ENCODE data around the gene TBL2. TPM values are rescaled to one million over a fixed set of nuclear protein-coding genes. Genes with fewer than 3 reads are reported as not detected.
"Not testable (repeated sequence)": the region's sequence is repeated elsewhere in the genome, so short reads cannot be mapped to it uniquely, and the experiment has no call there.

The TBL2 gene
- total RNA-seq, 1 donor = 68.7 TPM

DNA sequence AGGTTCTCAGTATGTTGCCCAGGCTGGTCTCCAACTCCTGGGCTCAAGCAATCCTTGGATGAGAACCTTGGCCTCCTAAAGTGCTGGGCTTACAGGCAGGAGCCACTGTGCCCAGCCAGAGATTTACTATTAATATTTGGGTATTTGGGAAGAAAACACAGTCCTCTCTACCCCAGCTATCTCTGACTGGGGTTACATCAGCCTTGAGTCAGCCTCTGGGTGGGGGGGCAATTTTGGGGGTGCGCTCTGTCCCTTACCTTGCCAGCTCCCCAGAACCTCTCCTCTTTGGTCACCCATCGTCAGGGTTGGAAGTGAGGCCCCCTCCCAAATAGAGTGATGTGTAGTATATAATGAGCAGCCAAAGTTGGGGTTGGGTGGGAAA, 44.1 kb upstream of the TBL2 start:
- TF ChIP-seq, protein P1, sequence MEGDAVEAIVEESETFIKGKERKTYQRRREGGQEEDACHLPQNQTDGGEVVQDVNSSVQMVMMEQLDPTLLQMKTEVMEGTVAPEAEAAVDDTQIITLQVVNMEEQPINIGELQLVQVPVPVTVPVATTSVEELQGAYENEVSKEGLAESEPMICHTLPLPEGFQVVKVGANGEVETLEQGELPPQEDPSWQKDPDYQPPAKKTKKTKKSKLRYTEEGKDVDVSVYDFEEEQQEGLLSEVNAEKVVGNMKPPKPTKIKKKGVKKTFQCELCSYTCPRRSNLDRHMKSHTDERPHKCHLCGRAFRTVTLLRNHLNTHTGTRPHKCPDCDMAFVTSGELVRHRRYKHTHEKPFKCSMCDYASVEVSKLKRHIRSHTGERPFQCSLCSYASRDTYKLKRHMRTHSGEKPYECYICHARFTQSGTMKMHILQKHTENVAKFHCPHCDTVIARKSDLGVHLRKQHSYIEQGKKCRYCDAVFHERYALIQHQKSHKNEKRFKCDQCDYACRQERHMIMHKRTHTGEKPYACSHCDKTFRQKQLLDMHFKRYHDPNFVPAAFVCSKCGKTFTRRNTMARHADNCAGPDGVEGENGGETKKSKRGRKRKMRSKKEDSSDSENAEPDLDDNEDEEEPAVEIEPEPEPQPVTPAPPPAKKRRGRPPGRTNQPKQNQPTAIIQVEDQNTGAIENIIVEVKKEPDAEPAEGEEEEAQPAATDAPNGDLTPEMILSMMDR (IDR thresholded peaks at IDR 0.05; ENCODE audit: insufficient read depth, low read depth, low read length) = no peak
- DNase-seq (ENCODE audit: low read depth) = no peak
- H3K4me3 ChIP-seq (ENCODE audit: low read depth, low read length) = no peak overlapping the region

DNA sequence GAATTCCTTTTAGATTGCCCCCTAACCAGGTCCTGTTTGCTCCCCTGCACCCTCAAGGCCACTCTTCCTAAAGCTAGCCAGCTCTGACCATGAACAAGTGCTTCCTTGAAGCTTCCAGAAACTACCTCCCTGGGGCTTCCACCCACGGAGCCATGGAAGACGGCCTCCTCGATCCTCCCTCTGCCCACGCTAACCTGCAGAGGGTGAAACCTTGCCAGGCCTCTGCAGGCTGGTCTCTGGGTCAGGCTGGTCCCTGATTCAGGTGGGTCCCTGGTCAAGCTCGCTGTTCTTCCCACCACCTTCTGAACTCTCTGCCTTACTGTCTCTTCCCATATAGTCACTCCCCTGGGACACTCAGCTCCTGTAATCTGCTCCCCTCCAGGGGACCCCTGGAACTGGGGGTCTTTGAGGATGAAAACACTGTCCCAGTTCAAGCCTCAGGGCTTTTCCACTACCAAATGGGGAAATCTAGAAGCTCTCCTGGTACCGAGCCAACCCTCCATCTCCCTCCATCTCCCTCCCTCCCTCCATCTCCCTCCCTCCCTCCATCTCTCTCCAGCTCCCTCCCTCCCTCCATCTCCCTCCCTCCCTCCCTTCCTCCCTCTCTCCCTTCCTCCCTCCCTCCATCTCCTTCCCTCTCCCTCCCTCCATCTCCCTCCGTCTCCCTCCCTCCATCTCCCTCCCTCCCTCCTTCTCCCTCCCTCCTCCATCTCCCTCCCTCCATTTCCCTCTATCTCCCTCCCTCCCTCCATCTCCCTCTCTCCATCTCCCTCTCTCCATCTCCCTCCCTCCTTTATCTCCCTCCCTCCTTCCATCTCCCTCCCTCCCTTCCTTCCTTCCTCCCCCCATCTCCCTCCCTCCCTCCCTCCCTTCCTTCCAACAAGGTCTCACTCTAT, 43.0 kb upstream of the TBL2 start:
- no peak for DNase-seq (ENCODE audit: low read depth)
- TF ChIP-seq, protein P1 (IDR thresholded peaks at IDR 0.05; ENCODE audit: insufficient read depth, low read depth, low read length) = no peak
- no peak overlapping the region for H3K4me3 ChIP-seq (ENCODE audit: low read depth, low read length)

DNA sequence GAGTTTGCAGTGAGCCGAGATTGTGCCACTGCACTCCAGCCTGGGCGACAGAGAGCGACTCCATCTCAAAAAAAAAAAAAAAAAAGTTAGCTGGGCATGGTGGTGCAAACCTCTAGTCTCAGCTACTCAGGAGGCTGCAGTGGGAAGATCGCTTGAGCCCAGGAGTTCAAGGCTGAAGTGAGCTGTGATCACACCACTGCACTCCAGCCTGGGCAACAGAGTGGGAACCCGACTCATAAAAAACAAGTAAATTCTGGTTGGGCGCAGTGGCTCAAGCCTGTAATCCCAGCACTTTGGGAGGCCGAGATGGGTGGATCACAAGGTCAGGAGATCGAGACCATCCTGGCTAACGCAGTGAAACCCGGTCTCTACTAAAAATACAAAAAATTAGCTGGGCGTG, 41.0 kb upstream of the TBL2 start:
- not testable (repeated sequence) for DNase-seq (ENCODE audit: low read depth); H3K4me3 ChIP-seq (ENCODE audit: low read depth, low read length)

DNA sequence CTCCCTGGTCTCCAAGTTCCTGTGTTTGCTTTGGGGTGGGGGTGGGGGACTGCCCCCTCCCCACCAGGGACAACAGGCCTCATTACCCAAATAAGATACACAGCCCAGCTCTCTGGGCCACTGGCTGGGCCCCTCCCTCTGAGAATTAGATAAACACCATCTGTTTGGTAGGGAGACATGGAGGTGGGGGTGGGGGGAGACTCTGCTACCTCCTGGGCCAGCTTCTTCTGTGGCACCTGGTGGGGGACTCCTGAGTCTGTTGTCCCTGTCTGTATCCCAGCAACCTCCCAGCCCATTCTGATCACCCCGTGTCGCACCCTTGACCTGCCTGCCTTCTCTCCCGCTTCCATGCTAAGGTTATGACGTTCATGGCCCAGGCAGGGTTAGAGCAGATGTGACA, 40.2 kb upstream of the TBL2 start:
- H3K4me3 ChIP-seq (ENCODE audit: low read depth, low read length) = no peak overlapping the region
- DNase-seq (ENCODE audit: low read depth) = no peak
- TF ChIP-seq, protein P1 (IDR thresholded peaks at IDR 0.05; ENCODE audit: insufficient read depth, low read depth, low read length) = no peak

DNA sequence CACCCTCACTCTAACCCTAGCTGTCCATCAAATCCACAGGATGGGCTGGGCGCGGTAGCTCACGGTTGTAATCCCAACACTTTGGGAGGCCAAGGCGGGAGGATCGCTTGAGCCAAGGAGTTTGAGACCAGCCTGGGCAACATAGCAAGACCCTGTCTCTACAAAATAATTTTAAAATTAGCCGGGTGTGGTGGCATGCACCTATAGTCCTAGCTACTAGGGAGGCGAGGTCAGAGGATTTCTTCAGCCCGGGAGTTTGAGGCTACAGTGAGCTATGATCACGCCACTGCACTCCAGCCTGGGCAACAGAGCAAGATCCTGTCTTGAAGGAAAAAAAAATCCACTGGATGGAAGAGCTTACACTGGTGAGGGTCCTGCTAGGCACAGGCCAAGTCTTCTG, 39.1 kb upstream of the TBL2 start:
- not testable (repeated sequence) for H3K4me3 ChIP-seq (ENCODE audit: low read depth, low read length); DNase-seq (ENCODE audit: low read depth)

DNA sequence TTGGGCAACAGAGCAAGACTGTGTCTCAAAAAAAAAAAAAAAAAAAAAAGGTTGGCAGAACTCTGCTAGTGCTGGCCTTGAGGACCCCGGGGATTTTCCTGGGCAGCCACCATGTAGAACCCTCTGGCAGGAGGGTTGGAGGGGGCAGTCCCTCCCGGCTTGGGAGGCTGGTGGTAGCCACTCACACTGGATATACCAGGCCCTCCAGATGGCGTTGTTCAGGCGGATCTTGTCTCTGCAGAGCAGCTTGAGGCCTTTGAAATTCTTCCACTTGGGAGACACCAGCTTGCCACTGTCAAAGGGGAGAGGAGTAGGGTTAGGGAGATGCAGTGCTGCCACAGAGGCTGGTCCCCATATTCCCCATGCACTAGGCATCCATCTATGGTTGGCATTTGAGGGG, 37.5 kb upstream of the TBL2 start:
- no peak overlapping the region for H3K4me3 ChIP-seq (ENCODE audit: low read depth, low read length)
- TF ChIP-seq, protein P1 (IDR thresholded peaks at IDR 0.05; ENCODE audit: insufficient read depth, low read depth, low read length) = peak; percentile 14
- DNase-seq (ENCODE audit: low read depth) = peak; percentile 18

DNA sequence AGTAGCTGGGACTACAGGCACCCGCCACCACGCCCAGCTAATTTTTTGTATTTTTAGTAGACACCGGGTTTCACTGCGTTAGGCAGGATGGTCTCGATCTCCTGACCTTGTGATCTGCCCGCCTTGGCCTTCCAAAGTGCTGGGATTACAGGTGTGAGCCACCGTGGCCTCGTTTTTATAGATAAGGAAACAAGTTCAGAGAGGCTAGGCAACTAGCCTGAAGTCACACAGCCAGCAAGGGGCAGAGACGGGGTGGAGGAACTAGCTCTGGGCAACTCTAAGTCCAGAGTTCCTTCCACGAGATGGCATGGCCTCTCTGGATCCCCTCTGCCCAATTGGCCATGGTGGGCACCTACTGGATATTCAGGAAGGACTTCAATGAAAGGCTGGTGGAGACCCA, 36.6 kb upstream of the TBL2 start:
- DNase-seq (ENCODE audit: low read depth); H3K4me3 ChIP-seq (ENCODE audit: low read depth, low read length): not testable (repeated sequence)

DNA sequence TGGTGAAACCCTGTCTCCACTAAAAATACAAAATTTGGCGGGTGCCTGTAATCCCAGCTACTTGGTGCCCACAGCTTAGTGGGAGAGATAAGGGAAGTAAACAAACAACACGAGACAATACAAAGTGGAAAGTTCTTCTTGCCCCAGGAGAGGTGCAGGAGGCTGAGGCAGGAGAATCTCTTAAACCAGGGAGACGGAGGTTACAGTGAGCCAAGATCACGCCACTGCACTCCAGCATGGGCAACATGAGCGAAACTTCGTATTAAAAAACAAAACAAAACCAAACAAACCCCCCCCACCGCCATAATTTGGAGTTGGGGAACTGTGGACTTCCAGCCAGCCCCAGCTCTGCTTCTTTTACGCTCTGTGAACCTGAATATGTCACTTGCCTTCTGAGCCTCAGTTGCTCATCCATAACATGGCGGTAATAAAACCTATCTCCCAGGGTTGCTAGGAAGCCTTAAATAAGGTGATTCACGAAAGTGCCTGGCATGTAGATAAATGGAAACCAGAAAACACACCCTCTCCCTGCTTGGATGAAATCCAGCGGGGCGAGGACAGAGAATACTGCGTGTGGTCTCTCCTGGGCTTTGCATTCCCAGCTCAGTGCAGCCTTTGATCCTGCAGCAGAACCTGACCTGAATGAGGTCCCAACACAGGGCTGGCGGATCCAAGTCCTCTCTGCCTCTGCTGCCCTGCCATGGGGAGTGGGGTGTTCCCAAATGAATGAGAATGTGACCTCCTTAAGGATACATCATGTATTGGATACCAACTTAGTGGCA, 35.8 kb upstream of the TBL2 start:
- DNase-seq (ENCODE audit: low read depth) = no peak
- TF ChIP-seq, protein P1 (IDR thresholded peaks at IDR 0.05; ENCODE audit: insufficient read depth, low read depth, low read length) = no peak
- no peak overlapping the region for H3K4me3 ChIP-seq (ENCODE audit: low read depth, low read length)
